ENCODE results near the gene ATP8B4. TPM values are rescaled to one million over a fixed set of nuclear protein-coding genes. Genes with fewer than 3 reads are reported as not detected.

The ATP8B4 gene
- total RNA-seq, 1 experiment from 2014 or later: not detected

DNA sequence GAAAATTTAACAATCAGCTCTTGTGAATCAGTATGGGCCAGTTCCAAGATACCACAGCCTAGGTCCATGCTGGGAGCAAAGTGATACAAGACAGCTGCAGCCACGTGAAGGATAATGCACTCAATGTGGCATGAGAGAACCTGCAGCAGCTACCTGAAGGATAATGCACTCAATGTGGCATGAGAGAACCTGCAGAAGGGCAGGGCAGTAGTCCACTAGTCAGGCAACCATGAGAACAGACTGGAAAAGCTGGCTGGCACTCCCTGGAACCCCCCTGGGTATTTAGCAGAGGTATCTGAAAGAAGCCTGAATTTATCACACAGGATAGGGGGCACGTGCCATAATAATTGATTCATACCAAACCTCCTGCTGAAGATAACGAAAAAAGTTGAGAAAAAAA is 237.6 kb downstream of the ATP8B4 start:
- Histone ChIP-seq H3K27ac (ENCODE audit: low read length) (no peak overlapping the region), H3K4me1 (ENCODE audit: insufficient read depth, low read length) (no peaks in the 10 kb centered on the region), H3K4me3 (ENCODE audit: low read length) (no peak overlapping the region), H2AFZ (ENCODE audit: low read length) (no peak overlapping the region), H3K9me2 (replicated peaks; ENCODE audit: low read length) (no peaks in the 10 kb centered on the region), H3K27me3 (ENCODE audit: low read length) (no peaks in the 10 kb centered on the region), H3K4me2 (ENCODE audit: low read length) (no peak overlapping the region), H3K9ac (ENCODE audit: low read length) (no peak overlapping the region), H3K36me3 (ENCODE audit: low read depth, low read length) (no peaks in the 10 kb centered on the region), H3K9me3 (ENCODE audit: low read length) (no peaks in the 10 kb centered on the region), H3F3A (ENCODE audit: low read length, unreplicated experiment) (no peaks in the 10 kb centered on the region), H4K20me1 (ENCODE audit: low read length) (no peaks in the 10 kb centered on the region), H3K79me2 (ENCODE audit: low read length) (no peaks in the 10 kb centered on the region)
- no TSS peak for BruUV-seq (replicated peaks)
- TF ChIP-seq EZH2phosphoT487 (IDR thresholded peaks at IDR 0.05; ENCODE audit: borderline replicate concordance, low read length) (no peak), EZH2 (IDR thresholded peaks at IDR 0.05; ENCODE audit: low read length, unreplicated experiment) (no peak)
- TF ChIP-seq, protein P1, sequence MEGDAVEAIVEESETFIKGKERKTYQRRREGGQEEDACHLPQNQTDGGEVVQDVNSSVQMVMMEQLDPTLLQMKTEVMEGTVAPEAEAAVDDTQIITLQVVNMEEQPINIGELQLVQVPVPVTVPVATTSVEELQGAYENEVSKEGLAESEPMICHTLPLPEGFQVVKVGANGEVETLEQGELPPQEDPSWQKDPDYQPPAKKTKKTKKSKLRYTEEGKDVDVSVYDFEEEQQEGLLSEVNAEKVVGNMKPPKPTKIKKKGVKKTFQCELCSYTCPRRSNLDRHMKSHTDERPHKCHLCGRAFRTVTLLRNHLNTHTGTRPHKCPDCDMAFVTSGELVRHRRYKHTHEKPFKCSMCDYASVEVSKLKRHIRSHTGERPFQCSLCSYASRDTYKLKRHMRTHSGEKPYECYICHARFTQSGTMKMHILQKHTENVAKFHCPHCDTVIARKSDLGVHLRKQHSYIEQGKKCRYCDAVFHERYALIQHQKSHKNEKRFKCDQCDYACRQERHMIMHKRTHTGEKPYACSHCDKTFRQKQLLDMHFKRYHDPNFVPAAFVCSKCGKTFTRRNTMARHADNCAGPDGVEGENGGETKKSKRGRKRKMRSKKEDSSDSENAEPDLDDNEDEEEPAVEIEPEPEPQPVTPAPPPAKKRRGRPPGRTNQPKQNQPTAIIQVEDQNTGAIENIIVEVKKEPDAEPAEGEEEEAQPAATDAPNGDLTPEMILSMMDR (conservative IDR thresholded peaks at IDR 0.05; ENCODE audit: low read depth, low read length): no peak
- no peak for DNase-seq
- intact Hi-C loops (cut with micrococcal nuclease): no loop called here
- ChIA-PET CTCF (interaction anchor here (0.6 kb wide), 1 partner anchor 121 kb away, joined by 3 read pairs; no protein-coding TSS in a partner anchor), POLR2A (ENCODE audit: unreplicated experiment) (no interaction called here)
- no peak for ATAC-seq

DNA sequence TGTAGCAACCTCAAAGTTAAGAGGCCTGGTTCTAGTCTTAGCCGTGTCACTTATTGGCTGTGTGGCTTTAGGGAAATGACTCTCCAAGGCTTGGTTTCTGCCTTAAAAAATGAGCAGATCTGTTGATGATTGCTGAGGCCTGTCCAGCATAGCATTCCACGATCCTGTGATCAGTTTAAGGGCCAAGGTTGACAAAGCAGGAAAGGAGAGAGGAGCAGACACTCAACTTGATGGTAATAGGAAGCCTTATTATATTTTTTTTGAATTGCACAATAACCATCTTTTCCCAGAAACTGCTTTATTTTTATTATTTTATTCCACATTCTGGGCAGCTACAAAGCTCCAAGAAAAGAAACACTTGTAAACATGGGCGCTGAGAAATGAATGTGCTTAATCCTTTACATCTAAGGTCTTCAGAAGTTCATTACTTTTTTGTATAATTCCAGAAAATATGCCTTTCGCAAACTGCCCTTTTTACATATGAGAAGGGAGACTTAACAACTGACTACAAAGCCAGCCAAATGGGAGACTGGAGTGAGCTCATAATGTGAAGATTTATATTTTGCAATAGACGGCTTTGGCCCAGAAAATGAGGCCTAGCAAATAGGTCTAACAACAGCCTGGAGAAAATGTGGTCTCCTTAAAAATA is 241.0 kb downstream of the ATP8B4 start:
- no peak for DNase-seq
- Histone ChIP-seq H3K9me2 (replicated peaks; ENCODE audit: low read length) (no peaks in the 10 kb centered on the region), H3K27ac (ENCODE audit: low read length) (no peak overlapping the region), H3K36me3 (ENCODE audit: low read depth, low read length) (no peaks in the 10 kb centered on the region), H2AFZ (ENCODE audit: low read length) (no peak overlapping the region), H3K4me1 (ENCODE audit: insufficient read depth, low read length) (no peaks in the 10 kb centered on the region), H4K20me1 (ENCODE audit: low read length) (no peaks in the 10 kb centered on the region), H3K4me3 (ENCODE audit: low read length) (no peak overlapping the region), H3K27me3 (ENCODE audit: low read length) (no peaks in the 10 kb centered on the region), H3K4me2 (ENCODE audit: low read length) (no peak overlapping the region), H3K9ac (ENCODE audit: low read length) (no peak overlapping the region), H3K9me3 (ENCODE audit: low read length) (no peaks in the 10 kb centered on the region), H3K79me2 (ENCODE audit: low read length) (no peaks in the 10 kb centered on the region), H3F3A (ENCODE audit: low read length, unreplicated experiment) (no peaks in the 10 kb centered on the region)
- no peak for TF ChIP-seq EZH2phosphoT487 (IDR thresholded peaks at IDR 0.05; ENCODE audit: borderline replicate concordance, low read length)
- ATAC-seq: no peak
- no TSS peak for BruUV-seq (replicated peaks)
- intact Hi-C loops (cut with micrococcal nuclease): no loop called here
- ChIA-PET CTCF (interaction anchor here (0.6 kb wide), 1 partner anchor 172 kb away, joined by 3 read pairs; no protein-coding TSS in a partner anchor), POLR2A (ENCODE audit: unreplicated experiment) (no interaction called here)

DNA sequence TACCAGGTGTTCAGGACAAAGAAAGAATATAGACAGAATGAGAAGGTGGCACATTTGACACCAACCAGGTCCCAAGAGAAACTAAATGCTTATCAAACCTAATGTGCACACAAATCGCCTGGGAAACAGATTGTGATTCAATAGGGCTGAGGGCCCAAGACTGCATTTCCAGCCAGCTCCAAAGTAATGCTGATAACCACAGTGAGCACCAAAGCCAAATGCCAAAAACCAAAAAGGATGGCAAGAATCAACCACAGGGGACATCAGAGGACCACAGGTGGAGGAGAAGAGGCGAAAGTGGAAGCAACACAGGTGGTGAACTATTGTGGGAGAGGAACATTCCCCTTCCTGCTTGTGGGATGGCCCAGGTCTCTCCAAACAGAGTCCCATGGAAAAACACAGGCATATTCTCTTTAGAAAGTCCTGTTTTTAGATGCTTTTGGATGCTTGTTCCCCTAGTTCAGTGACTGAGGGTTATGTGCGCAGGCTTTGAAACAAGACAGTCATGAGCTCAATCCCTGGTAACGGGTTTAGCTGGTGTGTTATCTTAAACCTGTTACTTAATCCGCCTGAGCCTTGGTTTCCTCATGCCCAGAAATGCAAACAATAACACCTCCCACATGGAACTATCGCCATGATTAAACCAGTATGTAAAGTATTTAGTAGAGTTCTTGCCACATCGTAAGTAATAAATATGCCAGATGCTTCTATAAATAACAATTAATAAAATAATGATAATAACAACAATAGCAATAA is 241.7 kb downstream of the ATP8B4 start:
- no peak for TF ChIP-seq EZH2 (IDR thresholded peaks at IDR 0.05; ENCODE audit: low read length, unreplicated experiment)
- TF ChIP-seq EZH2phosphoT487 (IDR thresholded peaks at IDR 0.05; ENCODE audit: borderline replicate concordance, low read length): no peak
- TF ChIP-seq, protein P1 (conservative IDR thresholded peaks at IDR 0.05; ENCODE audit: low read depth, low read length): no peak
- POLR2A ChIA-PET (ENCODE audit: unreplicated experiment): no interaction called here
- Histone ChIP-seq H3K9ac (ENCODE audit: low read length) (no peak overlapping the region), H2AFZ (ENCODE audit: low read length) (no peak overlapping the region), H3K79me2 (ENCODE audit: low read length) (no peaks in the 10 kb centered on the region), H3F3A (ENCODE audit: low read length, unreplicated experiment) (no peaks in the 10 kb centered on the region), H3K9me2 (replicated peaks; ENCODE audit: low read length) (no peaks in the 10 kb centered on the region), H4K20me1 (ENCODE audit: low read length) (no peaks in the 10 kb centered on the region), H3K9me3 (ENCODE audit: low read length) (no peaks in the 10 kb centered on the region), H3K4me2 (ENCODE audit: low read length) (no peak overlapping the region), H3K4me1 (ENCODE audit: insufficient read depth, low read length) (no peaks in the 10 kb centered on the region), H3K36me3 (ENCODE audit: low read depth, low read length) (no peaks in the 10 kb centered on the region), H3K4me3 (ENCODE audit: low read length) (no peak overlapping the region), H3K27ac (ENCODE audit: low read length) (no peak overlapping the region), H3K27me3 (ENCODE audit: low read length) (no peaks in the 10 kb centered on the region)
- DNase-seq: no peak
- CTCF ChIA-PET: interaction anchor here (0.6 to 1.0 kb wide), 2 partner anchors 173 to 174 kb away, joined by 3 read pairs; no protein-coding TSS in a partner anchor
- ATAC-seq: no peak
- intact Hi-C loops (cut with micrococcal nuclease): no loop called here
- BruUV-seq (replicated peaks): no TSS peak

Measured in PC-3 (cell line).